ENCODE results near the gene COL1A2. TPM values are rescaled to one million over a fixed set of nuclear protein-coding genes. Genes with fewer than 3 reads are reported as not detected.

Gene COL1A2
- total RNA-seq, 1 experiment from 2014 or later: 3.0 TPM

DNA sequence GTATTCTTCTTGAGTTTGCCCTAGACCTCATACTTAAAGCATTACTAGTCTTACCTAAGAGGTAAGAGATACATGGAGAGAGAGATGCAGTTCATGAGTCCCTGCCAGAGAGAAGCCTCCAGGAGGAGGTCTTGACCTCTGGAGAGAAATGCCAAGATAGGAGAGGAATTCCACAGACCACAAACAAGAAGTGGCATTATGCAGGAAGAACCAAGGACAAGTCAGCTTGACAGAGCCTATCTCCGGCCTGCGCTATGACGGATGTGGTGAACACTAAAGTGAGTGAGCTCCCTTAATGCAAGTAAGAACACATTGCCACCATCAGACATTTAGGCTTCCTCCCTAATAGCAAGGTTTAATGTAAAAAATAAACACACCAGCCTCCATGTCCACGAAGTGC lies 27.9 kb upstream of the COL1A2 start (continued):
- TF ChIP-seq SRF (IDR thresholded peaks at IDR 0.05; ENCODE audit: low read depth): no peak

GRCh38 chr7:94367949-94368348 lies 26.7 kb upstream of the COL1A2 start:
- no TSS peak for BruUV-seq (replicated peaks)
- ChIA-PET POLR2A (no interaction called here), RAD21 (ENCODE audit: low non-redundant PET in 1 of 2, low total read pairs in 2 of 2, uncharacterized antibody in 2 of 2, unreplicated experiment in 2 of 2) (no interaction called here), CTCF (no interaction called here)
- Histone ChIP-seq H3K4me1 (ENCODE audit: control insufficient read depth in 1 of 2, insufficient read depth in 2 of 2, low read length in 2 of 2) (no peaks in the 10 kb centered on the region), H4K20me1 (ENCODE audit: insufficient read depth) (no peaks in the 10 kb centered on the region), H3K9me3 (ENCODE audit: control insufficient read depth in 1 of 2, insufficient read depth in 1 of 2, low read depth in 1 of 2, low read length in 2 of 2) (no peaks in the 10 kb centered on the region), H2AFZ (ENCODE audit: low read depth, low read length, poor library complexity, severe bottlenecking) (no peak overlapping the region), H3K36me3 (ENCODE audit: control insufficient read depth in 1 of 2, insufficient read depth in 2 of 2, low read length in 2 of 2) (no peaks in the 10 kb centered on the region), H3K4me3 (replicated peaks in 1 of 2; ENCODE audit: low read depth in 1 of 2, low read length in 2 of 2) (no peak overlapping the region), H3K4me2 (ENCODE audit: low read length) (no peak overlapping the region), H3K79me2 (ENCODE audit: insufficient read depth, low read length) (no peaks in the 10 kb centered on the region), H3K9ac (ENCODE audit: low read length) (no peak overlapping the region), H3K27me3 (ENCODE audit: insufficient read depth, low read length) (no peaks in the 10 kb centered on the region), H3K27ac (ENCODE audit: low read depth, low read length) (no peak overlapping the region), H3K9me2 (ENCODE audit: insufficient read depth) (no peaks in the 10 kb centered on the region)
- intact Hi-C loops (cut with micrococcal nuclease): no loop called here
- TF ChIP-seq ELF1 (IDR thresholded peaks at IDR 0.05; ENCODE audit: borderline replicate concordance, low read depth) (no peak), ZFX (IDR thresholded peaks at IDR 0.05) (no peak), YY1 (IDR thresholded peaks at IDR 0.05; ENCODE audit: extremely low read depth, insufficient replicate concordance, low read depth, low read length) (no peak)
- TF ChIP-seq, protein P1, sequence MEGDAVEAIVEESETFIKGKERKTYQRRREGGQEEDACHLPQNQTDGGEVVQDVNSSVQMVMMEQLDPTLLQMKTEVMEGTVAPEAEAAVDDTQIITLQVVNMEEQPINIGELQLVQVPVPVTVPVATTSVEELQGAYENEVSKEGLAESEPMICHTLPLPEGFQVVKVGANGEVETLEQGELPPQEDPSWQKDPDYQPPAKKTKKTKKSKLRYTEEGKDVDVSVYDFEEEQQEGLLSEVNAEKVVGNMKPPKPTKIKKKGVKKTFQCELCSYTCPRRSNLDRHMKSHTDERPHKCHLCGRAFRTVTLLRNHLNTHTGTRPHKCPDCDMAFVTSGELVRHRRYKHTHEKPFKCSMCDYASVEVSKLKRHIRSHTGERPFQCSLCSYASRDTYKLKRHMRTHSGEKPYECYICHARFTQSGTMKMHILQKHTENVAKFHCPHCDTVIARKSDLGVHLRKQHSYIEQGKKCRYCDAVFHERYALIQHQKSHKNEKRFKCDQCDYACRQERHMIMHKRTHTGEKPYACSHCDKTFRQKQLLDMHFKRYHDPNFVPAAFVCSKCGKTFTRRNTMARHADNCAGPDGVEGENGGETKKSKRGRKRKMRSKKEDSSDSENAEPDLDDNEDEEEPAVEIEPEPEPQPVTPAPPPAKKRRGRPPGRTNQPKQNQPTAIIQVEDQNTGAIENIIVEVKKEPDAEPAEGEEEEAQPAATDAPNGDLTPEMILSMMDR (IDR thresholded peaks at IDR 0.05 in 2 of 3, conservative IDR thresholded peaks at IDR 0.05 in 1 of 3; ENCODE audit: borderline replicate concordance in 1 of 3, insufficient read depth in 1 of 3, low read depth in 2 of 3, low read length in 2 of 3): no peak
- no peak for ATAC-seq
- DNase-seq (ENCODE audit: low read depth, low spot score): no peak

DNA sequence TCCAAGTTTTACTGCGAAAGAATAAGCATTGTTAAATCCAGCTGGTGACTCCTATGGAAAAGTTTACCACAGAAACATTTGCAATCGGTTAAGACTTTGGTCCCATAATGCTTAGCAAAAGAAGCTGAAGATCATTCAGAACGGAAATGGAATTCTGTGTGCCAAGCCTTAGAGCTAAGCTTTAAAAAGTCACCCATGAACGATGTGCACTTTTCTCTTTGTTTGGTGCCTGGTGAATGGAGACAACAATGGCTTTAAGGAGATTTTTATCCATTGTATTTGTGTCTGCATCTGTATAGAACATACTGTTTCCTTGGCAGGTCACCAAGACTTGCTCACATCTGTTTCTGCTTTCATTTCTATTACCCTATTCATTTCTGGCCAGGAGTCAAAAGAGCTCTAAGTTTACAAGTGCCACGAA lies 26.3 kb upstream of the COL1A2 start:
- no peak for ATAC-seq
- Histone ChIP-seq H3K9me3 (ENCODE audit: control insufficient read depth in 1 of 2, insufficient read depth in 1 of 2, low read depth in 1 of 2, low read length in 2 of 2) (no peaks in the 10 kb centered on the region), H3K9ac (ENCODE audit: low read length) (no peak overlapping the region), H3K9me2 (ENCODE audit: insufficient read depth) (no peaks in the 10 kb centered on the region), H3K79me2 (ENCODE audit: insufficient read depth, low read length) (no peaks in the 10 kb centered on the region), H3K36me3 (ENCODE audit: control insufficient read depth in 1 of 2, insufficient read depth in 2 of 2, low read length in 2 of 2) (no peaks in the 10 kb centered on the region), H3K27me3 (ENCODE audit: insufficient read depth, low read length) (no peaks in the 10 kb centered on the region), H4K20me1 (ENCODE audit: insufficient read depth) (no peaks in the 10 kb centered on the region), H3K27ac (ENCODE audit: low read depth, low read length) (no peak overlapping the region), H3K4me1 (ENCODE audit: control insufficient read depth in 1 of 2, insufficient read depth in 2 of 2, low read length in 2 of 2) (no peaks in the 10 kb centered on the region), H3K4me3 (replicated peaks in 1 of 2; ENCODE audit: low read depth in 1 of 2, low read length in 2 of 2) (no peak overlapping the region), H3K4me2 (ENCODE audit: low read length) (no peak overlapping the region), H2AFZ (ENCODE audit: low read depth, low read length, poor library complexity, severe bottlenecking) (no peak overlapping the region)
- POLR2A ChIA-PET: no interaction called here
- RAD21 ChIA-PET (ENCODE audit: low non-redundant PET in 1 of 2, low total read pairs in 2 of 2, uncharacterized antibody in 2 of 2, unreplicated experiment in 2 of 2): no interaction called here
- BruUV-seq (replicated peaks): no TSS peak
- DNase-seq (ENCODE audit: low read depth, low spot score): no peak
- CTCF ChIA-PET: no interaction called here
- intact Hi-C loops (cut with micrococcal nuclease): no loop called here
- TF ChIP-seq ZBTB33 (IDR thresholded peaks at IDR 0.05; ENCODE audit: extremely low read depth, insufficient replicate concordance, low read length) (no peak), ZNF274 (IDR thresholded peaks at IDR 0.05; ENCODE audit: low read depth, low read length) (no peak), RAD21 (IDR thresholded peaks at IDR 0.05; ENCODE audit: low read depth) (no peak), YY1 (IDR thresholded peaks at IDR 0.05; ENCODE audit: extremely low read depth, insufficient replicate concordance, low read depth, low read length) (no peak), SRF (IDR thresholded peaks at IDR 0.05; ENCODE audit: low read depth) (no peak), TCF7L2 (IDR thresholded peaks at IDR 0.05; ENCODE audit: borderline replicate concordance, extremely low read depth, insufficient read depth, insufficient read length) (no peak)
- TF ChIP-seq, protein P2, sequence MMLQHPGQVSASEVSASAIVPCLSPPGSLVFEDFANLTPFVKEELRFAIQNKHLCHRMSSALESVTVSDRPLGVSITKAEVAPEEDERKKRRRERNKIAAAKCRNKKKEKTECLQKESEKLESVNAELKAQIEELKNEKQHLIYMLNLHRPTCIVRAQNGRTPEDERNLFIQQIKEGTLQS (IDR thresholded peaks at IDR 0.05): no peak
- TF ChIP-seq, protein P1 (IDR thresholded peaks at IDR 0.05 in 2 of 3, conservative IDR thresholded peaks at IDR 0.05 in 1 of 3; ENCODE audit: borderline replicate concordance in 1 of 3, insufficient read depth in 1 of 3, low read depth in 2 of 3, low read length in 2 of 3): no peak

All from HCT116 (cell line).